GM18508 (cell line): ENCODE measurements around the gene ADD1.
A peak's percentile ranks its signal among the peaks of the same experiment; 100 is the strongest.
"Not testable (repeated sequence)": the region's sequence is repeated elsewhere in the genome, so short reads cannot be mapped to it uniquely, and the experiment has no call there.

ENCODE experiments used
- ATAC-seq: cut with Tn5 transposase; IDR thresholded peaks from one replicate; pipeline ENCODE4 v1.9.1; 2021; ENCODE audit warnings: moderate number of reproducible peaks; ENCODE audit not compliant: insufficient read depth, unreplicated experiment

Gene ADD1

DNA sequence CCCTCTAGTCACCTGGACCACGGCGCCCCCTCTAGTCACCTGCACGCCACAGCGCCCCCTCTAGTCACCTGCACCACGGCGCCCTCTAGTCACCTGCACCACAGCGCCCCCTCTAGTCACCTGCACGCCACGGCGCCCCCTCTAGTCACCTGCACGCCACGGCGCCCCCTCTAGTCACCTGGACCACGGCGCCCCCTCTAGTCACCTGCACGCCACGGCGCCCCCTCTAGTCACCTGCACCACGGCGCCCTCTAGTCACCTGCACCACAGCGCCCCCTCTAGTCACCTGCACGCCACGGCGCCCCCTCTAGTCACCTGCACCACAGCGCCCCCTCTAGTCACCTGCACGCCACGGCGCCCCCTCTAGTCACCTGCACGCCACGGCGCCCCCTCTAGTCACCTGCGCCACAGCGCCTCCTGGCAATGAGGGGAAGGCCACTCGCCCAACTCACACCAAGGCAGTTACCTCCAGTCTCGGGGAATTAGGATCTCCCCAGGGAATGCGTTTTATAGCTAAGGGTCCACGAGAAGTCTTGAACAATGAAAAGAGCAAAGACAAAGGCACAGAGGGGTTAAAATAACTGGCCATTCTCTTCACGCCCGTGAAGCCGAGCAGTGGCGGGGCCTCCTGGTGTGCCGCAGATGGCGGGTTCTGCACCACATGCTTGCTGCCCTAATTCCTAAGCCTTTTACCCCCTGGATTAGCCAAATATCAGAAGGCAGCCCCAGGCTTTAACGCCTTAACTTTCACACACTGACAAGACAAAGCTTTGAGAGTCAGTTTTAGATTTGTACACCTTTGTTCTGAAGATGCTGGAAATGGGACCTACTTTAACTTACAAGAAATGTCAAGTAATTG lies 111.8 kb downstream of the ADD1 start:
- ATAC-seq = not testable (repeated sequence)

GRCh38 chr4:2958446-2958845 lies 114.8 kb downstream of the ADD1 start:
- ATAC-seq = no peak

DNA sequence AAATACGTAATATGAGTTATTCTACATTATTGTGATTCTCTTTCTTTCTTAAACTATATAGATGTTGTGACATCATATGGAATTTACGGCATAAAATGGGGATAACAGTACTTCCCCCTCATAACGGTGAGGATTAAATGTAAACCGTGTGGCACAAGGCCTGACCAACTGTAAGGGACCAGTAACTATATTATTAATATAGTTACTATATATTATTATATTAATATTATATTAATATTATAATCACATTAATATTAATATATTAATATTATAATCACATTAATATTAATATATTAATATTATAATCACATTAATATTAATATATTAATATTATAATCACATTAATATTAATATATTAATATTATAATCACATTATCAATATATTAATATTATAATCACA lies 116.8 kb downstream of the ADD1 start:
- not testable (repeated sequence) for ATAC-seq

- ATAC-seq = no peak
Measured at GRCh38 chr4:2961421-2961810, 117.8 kb downstream of the ADD1 start.

- no peak for ATAC-seq
Measured at GRCh38 chr4:2961811-2962441, 118.3 kb downstream of the ADD1 start.

DNA sequence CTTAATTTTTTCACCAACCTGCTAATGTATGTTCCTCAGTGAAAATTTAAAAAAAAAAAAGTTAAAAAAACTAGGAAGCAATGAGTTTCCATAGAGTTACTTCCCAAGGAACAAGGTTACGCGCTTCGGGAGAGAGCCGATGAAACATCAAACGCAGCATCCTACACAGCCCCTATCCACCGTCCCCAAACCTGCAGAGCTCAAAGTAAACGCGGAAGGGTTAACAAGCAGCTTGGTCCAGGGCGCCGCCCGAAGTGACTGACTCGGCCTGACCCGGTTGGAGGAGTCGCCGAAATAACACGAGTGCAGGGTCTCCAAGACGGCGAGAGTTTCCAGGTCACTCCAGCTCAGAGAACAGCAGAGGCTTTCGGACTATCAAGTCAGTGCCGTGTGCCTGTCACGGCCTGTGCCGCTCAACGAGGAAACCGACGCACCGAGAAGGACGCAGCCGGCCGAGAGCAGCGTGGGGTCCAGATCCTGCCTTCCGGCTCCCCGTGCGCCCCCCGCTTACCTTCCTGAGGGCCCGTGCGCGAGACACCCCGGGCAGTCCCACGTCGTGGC lies 119.0 kb downstream of the ADD1 start:
- ATAC-seq = no peak

DNA sequence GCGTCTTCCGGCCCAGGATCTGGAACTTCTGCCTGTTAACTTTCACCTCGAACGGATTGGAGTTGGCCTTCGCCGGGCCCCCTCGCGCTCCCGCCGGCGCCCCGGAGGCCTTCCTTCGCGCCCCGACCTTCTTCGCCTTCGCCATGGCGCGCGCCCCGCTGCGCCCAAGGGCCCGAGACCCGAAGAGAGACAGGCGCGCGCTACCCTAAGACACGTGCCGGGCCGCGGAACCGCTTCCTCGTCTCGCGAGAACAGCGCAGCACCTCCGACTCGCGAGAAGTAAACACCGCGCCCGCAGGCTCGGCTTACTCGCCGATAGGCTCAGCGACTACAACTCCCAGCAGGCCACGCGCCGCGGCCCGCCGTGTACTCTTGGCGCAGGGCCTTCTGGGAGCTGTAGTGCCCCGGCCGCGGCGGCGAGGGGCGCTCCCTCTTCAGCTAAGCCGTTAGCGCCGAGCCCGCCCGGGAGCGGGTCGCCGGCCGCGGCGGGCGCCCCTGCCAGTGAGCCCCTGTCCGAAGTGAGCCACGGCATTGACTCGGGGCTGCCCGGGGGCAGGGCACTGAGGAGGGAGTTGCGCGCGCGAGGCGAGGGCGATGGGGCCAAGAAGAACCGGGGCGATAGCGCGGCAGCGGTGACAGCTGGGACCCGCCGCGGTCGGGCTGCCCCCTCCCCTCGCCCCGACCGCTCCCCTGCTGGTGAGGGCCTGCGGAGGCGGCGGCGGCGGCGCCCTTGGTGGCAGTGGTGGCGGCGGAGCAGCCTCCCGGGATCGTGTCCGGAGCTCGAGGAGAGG lies 119.7 kb downstream of the ADD1 start, which contains the start of the genes GRK4 and NOP14:
Gene GRK4 (plus strand): TSS at position 397 of the 791 bp plus-strand sequence. CDS start 500 bp downstream, outside the sequence.
Gene NOP14 (minus strand): TSS at position 232 of the 791 bp plus-strand sequence. CDS start 87 bp downstream, at position 145.
- ATAC-seq = peak; percentile 67

DNA sequence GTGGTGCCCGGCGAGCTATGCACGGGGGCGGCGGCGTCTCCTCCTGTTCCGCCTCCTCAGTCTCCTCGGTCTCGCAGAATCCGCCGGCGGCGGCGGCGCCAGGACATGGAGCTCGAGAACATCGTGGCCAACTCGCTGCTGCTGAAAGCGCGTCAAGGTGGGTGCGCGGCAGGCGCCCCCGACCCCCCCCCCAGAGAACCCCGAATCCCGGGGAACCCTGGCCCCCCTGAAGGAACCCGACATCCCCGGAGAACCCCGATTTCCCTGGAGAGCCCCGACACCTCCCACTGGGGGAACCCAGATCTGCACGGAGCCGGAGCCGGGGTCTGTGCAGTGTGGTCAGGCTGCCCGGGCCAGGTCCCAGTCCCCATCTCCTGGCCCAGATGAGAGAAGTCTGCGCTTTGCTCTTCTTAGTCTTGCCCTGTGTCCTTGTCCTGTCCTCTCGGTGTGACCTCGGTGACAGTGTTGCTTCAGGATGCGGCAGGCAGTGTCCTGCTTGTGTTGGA lies 120.4 kb downstream of the ADD1 start:
- no peak for ATAC-seq

DNA sequence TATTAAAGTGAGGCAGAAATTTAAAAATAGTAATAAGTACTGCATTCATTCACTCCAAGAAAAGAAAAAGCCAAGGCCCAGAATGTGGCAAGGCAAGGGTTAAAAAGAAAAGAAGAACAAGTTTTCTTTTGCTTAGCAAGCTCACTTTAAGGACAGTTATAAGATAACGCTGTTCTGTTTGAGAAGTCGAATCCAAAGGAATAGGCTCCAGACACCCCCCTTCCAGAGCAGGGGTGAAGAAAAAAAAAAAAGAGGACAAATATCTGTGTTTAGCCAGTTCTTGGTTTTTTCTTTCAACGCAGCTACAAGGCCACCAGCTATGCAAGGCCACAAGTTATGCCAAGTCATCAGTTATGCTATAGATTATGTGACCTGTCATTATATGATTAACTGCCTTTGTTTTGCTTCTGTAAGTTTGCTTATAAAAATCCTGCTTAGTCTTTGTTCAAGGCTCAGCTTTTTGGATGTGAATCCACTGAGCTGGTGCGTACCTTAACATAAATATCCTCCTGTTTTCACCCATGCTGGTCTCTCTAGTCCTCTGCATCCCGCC lies 121.1 kb downstream of the ADD1 start:
- ATAC-seq = no peak

- ATAC-seq = no peak
Measured at GRCh38 chr4:2965262-2965661, 121.6 kb downstream of the ADD1 start.

DNA sequence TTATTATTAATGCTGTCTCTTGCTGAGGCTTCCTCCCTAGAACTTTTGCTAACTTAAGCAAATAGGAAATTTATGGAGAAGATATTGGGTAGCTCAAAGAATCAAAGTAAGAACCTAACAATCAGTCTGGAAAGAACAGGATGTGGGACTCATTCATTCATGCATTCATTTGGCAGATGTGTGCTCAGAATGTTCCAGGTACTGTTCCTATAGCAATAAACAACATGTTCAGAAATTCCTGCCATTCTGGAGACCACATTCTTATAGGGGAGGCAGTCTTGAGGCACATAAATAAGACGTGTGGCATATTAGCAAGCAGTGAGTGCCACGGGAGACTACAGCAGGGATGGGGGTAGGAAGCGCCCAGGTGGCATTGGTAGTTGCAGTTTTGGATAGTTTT lies 124.7 kb downstream of the ADD1 start:
- no peak for ATAC-seq

DNA sequence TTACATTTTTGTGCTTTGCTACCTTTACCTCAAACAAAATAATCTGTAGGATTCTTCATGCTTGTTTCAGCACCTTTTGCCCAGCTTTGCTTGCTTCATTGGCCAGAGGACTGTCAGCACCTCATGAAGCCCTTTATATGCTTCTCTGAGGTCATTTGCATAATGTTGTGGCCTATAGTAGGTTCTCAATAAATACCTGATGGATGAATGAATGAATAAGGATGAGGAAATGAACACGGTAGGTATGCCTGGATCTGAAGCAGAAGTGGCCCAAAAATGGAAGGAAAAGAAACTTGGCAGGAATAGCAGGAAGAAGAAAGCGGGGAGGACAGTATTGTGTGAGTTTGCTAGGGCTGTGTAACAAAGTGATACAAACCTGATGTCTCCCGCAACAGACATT lies 127.6 kb downstream of the ADD1 start:
- no peak for ATAC-seq

DNA sequence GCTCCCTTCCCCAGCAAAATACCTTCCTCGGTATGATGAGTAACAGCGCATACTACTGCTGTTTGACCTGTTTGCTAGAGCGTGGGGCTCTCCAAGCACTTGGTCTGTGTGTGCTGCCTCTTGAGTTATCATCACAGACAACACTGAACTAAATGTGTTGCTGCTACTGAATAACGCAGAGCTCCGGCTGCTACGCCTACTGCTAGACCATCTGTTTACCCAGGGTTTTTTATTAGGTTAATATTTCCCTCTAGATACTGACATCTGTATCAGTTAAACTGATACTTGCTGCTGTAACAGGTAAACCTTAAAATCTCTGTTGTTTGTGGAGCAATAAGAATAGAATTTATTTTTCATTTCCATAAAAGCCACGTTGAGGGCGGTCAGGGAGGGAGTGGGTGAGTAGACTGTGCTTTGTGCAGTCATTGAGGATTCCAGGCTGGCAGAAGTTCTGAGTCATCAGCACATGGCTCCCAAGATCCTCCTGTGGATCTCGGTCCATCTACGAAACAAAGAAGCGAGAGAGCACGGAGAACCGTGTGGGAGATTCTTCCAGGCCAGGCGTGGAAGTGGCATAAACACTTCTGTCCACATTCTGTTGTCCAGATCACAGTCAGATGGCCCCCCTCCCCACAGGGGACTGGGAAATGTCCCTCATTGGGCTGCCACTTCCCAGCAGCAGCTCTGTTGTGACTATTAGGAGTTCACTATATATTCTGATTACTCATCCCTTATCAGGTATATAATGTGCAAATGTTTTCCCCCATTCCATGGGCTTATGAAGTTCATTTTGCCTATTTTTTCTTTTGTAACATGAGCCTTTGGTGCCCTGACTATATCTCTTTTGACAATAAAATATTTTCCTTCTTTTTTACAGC lies 133.8 kb downstream of the ADD1 start:
- no peak for ATAC-seq
